Activated T-helper 17 cell treated with anti-CD3 and anti-CD28 coated beads, Interleukin-2, amount 50 U/mL, for 72 hours (primary cell): ENCODE results near the gene PPM1M. TPM values are rescaled to one million over a fixed set of nuclear protein-coding genes. Genes with fewer than 3 reads are reported as not detected.

Source experiments
- ATAC-seq: fragments of 150-1000 bp; cut with Tn5 transposase; replicated peaks from 2 replicates; pipeline ENCODE4 v1.10.0; 2021; ENCODE audit warnings: mild to moderate bottlenecking, moderate library complexity
- H3K27ac Mint-ChIP-seq: one replicate; pipeline ENCODE4 v1.8.0; 2022; ENCODE audit warnings: mixed read lengths
- H3K27me3 Mint-ChIP-seq: one replicate; pipeline ENCODE4 v1.8.0; 2022; ENCODE audit warnings: mixed read lengths
- H3K36me3 Mint-ChIP-seq: one replicate; pipeline ENCODE4 v1.8.0; 2022; ENCODE audit warnings: low read depth, mild to moderate bottlenecking, mixed read lengths
- H3K4me1 Mint-ChIP-seq: one replicate; pipeline ENCODE4 v1.8.0; 2022; ENCODE audit warnings: mixed read lengths
- H3K4me3 Mint-ChIP-seq: one replicate; pipeline ENCODE4 v1.8.0; 2022; ENCODE audit warnings: mild to moderate bottlenecking, mixed read lengths
- H3K9me3 Mint-ChIP-seq: one replicate; pipeline ENCODE4 v1.8.0; 2022; ENCODE audit warnings: mixed read lengths
- total RNA-seq, 2 donors: library from RNA; stranded (reverse); gene quantifications; one replicate each; pipeline ENCODE4 v1.2.3, GENCODE V29; 2022

Gene PPM1M, protein sequence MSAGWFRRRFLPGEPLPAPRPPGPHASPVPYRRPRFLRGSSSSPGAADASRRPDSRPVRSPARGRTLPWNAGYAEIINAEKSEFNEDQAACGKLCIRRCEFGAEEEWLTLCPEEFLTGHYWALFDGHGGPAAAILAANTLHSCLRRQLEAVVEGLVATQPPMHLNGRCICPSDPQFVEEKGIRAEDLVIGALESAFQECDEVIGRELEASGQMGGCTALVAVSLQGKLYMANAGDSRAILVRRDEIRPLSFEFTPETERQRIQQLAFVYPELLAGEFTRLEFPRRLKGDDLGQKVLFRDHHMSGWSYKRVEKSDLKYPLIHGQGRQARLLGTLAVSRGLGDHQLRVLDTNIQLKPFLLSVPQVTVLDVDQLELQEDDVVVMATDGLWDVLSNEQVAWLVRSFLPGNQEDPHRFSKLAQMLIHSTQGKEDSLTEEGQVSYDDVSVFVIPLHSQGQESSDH
- 100 to 1,000 TPM in 1 of 2 donors, 10 to 100 TPM in 1; 84.6 to 112 TPM for total RNA-seq

DNA sequence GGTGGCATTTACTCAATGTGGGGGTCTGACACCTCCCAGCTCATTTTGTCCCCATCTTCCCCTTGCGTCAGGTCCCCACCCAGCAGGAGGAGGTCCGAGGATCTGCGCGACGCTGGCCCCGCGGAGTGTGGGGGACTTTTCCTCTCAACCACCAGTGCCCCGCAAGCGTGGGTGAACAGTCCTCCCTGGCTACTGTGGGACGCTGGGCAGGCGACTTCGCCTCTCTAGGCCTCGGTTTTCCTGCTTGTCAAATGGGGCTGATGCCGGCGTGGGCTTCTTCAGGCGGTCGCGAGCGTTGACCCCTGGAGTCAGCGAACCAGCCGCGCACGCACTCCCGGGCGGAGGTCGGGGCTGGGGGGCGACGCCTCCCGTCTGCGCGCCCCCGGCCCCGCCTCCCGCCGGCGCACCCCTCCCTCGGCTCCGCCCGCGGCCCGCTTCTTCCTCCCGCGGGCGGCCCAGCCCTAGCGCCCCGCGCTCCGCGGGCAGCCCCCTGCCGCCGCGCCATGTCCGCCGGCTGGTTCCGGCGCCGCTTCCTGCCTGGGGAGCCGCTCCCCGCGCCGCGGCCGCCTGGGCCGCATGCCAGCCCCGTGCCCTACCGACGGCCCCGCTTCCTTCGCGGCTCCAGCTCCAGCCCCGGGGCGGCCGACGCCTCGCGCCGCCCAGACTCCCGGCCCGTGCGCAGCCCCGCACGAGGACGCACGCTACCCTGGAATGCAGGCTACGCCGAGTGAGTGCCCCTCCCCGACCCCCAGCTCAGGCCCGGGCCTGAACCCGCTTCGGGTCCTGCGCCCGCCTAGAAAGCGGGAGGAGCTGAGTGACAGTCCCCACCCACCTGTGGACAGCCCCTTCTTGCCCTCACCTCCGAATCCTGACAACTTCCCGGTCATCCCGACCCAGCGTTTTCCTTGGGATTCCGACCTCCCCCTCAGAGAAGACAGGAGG lies at the start of gene PPM1M:
TSS of gene PPM1M (plus strand) at position 438 of the 942 bp plus-strand sequence. CDS start at position 504, 66 bp downstream.
- Mint-ChIP-seq H3K27me3 (no peaks in the 10 kb centered on the region), H3K36me3 (peaks cover 75% of the 10 kb centered on the region), H3K27ac (peak within 1 kb of the TSS; percentile 97), H3K4me3 (peak within 1 kb of the TSS; percentile 97), H3K4me1 (peaks cover 54% of the 10 kb centered on the region), H3K9me3 (no peaks in the 10 kb centered on the region)
- ATAC-seq = peak; percentile 32

DNA sequence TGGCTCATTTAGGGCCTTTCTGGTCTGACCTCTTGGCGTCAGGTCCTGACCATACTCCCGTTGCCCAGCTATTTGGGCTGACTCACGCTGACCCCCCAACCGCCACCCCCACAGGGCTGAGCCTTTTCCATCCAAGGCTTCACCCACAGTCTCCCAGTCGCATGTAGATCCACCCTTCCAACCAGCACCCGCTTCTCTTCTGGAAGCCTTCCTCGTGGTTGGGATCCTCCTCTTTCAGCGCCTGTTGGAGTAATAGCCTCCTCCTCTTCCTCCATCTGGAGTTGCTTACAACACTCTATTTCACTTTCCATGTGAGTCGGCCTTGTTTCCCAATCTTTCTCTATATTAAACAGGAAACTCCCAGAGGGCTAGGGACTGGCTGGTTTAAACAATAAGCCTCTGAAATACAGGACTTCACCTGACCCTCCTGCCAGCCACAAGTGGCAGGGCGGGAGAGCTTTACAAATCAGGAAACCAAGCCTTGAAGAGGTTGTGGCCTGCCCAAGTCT lies 49.7 kb upstream of the PPM1M start:
- Mint-ChIP-seq H3K4me3 (no peak overlapping the region), H3K4me1 (peaks cover 30% of the 10 kb centered on the region), H3K27me3 (no peaks in the 10 kb centered on the region), H3K36me3 (peaks cover 28% of the 10 kb centered on the region), H3K9me3 (no peaks in the 10 kb centered on the region), H3K27ac (peak overlapping the region; percentile 98)
- ATAC-seq = peak; percentile 3

DNA sequence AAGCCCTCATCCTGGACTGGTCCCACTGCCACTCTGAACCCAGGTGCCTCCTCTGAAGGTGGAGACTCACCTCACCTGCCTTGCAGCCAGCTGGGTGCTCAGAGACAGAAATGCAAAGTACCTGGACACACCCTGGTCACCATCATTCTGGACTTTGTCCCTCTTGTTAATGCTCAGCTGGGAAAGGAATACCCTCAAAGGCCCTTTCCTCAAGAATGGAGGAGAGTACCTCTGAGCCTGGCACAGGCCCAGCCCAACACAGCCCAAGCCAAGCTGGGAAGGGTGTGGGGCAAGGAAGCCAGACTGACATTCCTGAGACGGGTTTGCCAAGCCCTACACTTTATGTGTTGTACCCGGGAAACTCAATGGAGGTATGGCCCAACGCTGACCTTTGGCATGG lies 48.6 kb upstream of the PPM1M start:
- H3K9me3 Mint-ChIP-seq = no peaks in the 10 kb centered on the region
- no peak for ATAC-seq
- peaks cover 39% of the 10 kb centered on the region for H3K36me3 Mint-ChIP-seq
- peaks cover 33% of the 10 kb centered on the region for H3K4me1 Mint-ChIP-seq
- peak overlapping the region; percentile 98 for H3K4me3 Mint-ChIP-seq
- no peaks in the 10 kb centered on the region for H3K27me3 Mint-ChIP-seq
- H3K27ac Mint-ChIP-seq = peak overlapping the region; percentile 98

DNA sequence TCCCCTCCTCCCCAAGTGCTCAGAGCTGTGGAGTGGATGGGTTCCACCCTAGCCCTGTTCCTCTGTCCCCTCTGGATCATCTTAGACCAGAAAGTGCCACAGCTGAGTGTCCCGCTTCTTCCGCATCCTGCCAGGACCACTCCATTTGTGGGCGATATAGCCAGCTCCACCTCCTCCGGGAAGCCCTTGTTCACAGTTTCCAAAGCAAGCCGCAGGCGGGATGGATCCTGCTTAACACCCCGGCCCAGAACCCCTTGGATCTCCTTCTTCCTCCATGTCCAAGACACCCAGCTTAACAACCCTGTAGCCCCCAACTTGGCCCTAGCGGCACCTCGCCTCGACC lies 48.1 kb upstream of the PPM1M start:
- ATAC-seq = peak; percentile 1
- H3K4me1 Mint-ChIP-seq = peaks cover 33% of the 10 kb centered on the region
- peak overlapping the region; percentile 98 for H3K4me3 Mint-ChIP-seq
- H3K27ac Mint-ChIP-seq = peak overlapping the region; percentile 98
- H3K27me3 Mint-ChIP-seq = no peaks in the 10 kb centered on the region
- H3K9me3 Mint-ChIP-seq = no peaks in the 10 kb centered on the region
- peaks cover 44% of the 10 kb centered on the region for H3K36me3 Mint-ChIP-seq

DNA sequence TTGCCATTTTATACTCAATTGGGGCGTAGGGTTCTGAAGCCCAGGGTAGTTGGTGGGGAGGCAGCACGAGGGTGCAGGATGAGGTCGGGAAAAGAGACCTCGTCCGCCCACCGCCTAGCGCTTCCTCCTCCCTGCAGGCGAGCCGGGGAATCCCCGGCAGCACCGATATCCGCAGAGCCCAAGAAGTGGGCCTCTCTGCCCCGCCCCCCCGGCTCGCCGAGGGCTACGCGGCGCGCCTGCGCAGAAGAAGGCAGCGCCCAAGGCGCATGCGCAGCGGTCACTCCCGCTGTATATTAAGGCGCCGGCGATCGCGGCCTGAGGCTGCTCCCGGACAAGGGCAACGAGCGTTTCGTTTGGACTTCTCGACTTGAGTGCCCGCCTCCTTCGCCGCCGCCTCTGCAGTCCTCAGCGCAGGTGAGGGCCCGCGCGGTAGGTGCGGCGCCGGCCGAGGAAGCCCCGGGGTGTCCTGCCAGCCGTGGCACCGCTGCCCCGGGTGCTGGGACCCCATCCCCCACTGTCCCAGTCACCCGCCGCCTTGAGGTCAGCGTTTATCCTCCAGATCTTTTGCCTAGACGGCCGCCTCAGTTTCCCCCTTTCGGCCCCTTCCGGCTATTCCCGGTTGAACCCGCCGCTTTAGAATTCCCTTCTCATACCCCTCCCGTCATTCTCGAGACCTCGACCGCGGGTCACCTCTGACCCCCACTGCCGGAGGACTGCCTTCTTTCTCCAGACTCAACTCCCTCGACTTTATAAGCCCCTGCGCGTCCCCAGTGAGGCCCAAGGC lies 47.5 kb upstream of the PPM1M start, which contains the start of gene ALAS1:
TSS of gene ALAS1 (plus strand) at position 319 of the 784 bp plus-strand sequence. CDS start 1,082 bp downstream, outside the sequence.
- peak within 1 kb of the TSS; percentile 98 for H3K27ac Mint-ChIP-seq
- H3K36me3 Mint-ChIP-seq = peaks cover 50% of the 10 kb centered on the region
- no peaks in the 10 kb centered on the region for H3K27me3 Mint-ChIP-seq
- no peaks in the 10 kb centered on the region for H3K9me3 Mint-ChIP-seq
- peak within 1 kb of the TSS; percentile 98 for H3K4me3 Mint-ChIP-seq
- H3K4me1 Mint-ChIP-seq = peaks cover 33% of the 10 kb centered on the region
- ATAC-seq = peak; percentile 93

DNA sequence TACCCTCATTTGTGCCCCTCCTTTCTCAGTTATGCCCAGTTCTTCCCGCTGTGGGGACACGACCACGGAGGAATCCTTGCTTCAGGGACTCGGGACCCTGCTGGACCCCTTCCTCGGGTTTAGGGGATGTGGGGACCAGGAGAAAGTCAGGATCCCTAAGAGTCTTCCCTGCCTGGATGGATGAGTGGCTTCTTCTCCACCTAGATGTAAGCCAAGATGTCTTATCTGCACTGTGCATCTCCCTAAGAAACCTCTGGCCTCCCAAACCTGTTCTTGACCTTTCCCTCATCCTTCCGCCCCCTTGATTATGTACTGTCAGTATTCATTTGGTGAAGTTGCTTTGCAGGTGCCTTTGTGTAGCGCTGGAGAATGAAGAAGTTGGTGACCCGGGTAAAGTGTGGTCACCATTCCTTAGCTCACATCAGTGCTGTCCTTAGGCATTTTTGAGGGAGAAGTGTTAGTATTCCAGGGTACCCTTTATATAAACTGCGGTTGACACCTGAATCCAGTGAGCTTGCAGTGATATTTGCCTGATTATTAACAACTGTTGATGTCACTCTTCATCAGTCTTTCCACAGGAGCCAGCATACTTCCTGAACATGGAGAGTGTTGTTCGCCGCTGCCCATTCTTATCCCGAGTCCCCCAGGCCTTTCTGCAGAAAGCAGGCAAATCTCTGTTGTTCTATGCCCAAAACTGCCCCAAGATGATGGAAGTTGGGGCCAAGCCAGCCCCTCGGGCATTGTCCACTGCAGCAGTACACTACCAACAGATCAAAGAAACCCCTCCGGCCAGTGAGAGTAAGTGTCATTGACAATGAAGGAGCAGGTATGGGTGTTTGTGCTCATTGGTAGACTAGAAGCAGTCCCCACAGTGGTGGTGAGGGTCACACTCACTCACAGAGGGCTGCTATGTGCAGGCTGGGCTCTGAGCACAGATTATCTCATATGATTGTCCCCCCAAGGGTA lies 46.6 kb upstream of the PPM1M start:
- ATAC-seq = no peak
- H3K4me1 Mint-ChIP-seq = peaks cover 33% of the 10 kb centered on the region
- no peaks in the 10 kb centered on the region for H3K9me3 Mint-ChIP-seq
- H3K36me3 Mint-ChIP-seq = peaks cover 59% of the 10 kb centered on the region
- peak overlapping the region; percentile 98 for H3K4me3 Mint-ChIP-seq
- peak overlapping the region; percentile 98 for H3K27ac Mint-ChIP-seq
- no peaks in the 10 kb centered on the region for H3K27me3 Mint-ChIP-seq

DNA sequence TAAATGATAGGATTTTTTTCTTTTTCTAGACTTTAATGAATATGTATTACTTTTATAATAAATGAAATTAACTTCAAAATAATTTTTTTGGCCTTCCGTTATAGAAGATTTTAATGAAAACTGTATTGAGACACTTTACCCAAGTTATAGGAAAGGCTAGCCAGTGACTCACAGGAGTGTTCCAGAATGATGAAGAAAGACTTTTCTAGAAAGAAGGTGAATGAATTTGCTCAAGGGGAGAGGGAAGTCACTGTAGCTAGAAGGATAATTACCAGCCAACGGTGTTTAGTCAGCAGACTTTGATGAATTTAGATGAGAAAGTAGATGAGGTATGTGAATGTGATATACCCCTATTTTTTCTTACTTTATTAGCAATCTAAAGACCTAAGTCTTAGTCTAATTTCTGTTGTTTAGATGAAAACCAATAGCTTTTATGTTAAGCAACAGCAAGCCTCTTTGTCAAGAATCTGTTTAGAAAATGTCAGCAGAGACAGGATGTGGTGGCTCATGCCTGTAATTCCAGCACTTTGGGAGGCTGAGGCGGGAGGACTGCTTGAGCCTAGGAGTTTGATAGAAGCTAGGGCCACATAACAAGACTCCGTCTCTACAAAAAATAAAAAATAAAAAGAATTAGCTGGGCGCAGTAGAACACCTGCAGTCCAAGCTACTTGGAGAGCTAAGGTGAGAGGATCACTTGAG lies 44.4 kb upstream of the PPM1M start:
- H3K4me1 Mint-ChIP-seq = peaks cover 46% of the 10 kb centered on the region
- peak overlapping the region; percentile 41 for H3K27ac Mint-ChIP-seq
- no peak for ATAC-seq
- H3K4me3 Mint-ChIP-seq = no peak overlapping the region
- H3K27me3 Mint-ChIP-seq = no peaks in the 10 kb centered on the region
- no peaks in the 10 kb centered on the region for H3K9me3 Mint-ChIP-seq
- peaks cover 81% of the 10 kb centered on the region for H3K36me3 Mint-ChIP-seq

DNA sequence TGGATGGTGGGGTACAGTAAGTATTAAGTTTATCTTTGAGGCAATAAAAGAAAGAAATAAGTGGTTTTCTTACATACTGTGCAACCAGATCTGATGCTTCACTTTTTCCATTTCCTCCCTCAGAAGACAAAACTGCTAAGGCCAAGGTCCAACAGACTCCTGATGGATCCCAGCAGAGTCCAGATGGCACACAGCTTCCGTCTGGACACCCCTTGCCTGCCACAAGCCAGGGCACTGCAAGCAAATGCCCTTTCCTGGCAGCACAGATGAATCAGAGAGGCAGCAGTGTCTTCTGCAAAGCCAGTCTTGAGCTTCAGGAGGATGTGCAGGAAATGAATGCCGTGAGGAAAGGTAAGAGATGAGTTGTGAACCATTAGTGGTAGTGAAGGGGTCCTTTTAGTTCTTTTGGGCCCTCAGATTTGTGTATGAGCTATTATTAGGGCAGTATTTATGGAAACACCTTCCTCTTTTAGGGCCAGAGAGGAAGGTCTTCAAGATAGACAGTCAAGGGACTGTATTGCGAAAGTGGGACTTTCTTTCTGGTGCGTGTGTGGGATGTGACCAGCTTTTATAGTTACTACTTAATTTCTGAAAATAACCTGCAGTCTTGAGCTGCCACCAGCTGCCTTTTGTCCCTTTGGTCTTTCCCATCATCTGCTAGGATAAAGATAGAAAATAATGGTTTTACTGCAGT lies 43.0 kb upstream of the PPM1M start:
- ATAC-seq = no peak
- Mint-ChIP-seq H3K4me3 (no peak overlapping the region), H3K27ac (peak overlapping the region; percentile 41), H3K27me3 (no peaks in the 10 kb centered on the region), H3K36me3 (peaks cover 95% of the 10 kb centered on the region), H3K4me1 (peaks cover 42% of the 10 kb centered on the region), H3K9me3 (no peaks in the 10 kb centered on the region)

DNA sequence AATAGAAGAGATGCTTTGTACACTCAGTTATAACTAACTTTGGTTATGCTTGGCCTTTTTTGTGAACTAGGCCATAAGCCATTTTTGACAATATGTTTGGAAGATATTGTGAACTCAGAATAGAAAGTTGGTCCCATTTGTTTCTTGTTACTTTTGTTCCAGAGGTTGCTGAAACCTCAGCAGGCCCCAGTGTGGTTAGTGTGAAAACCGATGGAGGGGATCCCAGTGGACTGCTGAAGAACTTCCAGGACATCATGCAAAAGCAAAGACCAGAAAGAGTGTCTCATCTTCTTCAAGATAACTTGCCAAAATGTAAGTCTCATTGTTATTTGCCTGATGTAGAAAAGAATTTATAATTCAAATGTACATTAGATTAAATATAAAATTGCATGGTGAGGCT lies 41.9 kb upstream of the PPM1M start:
- Mint-ChIP-seq H3K9me3 (no peaks in the 10 kb centered on the region), H3K36me3 (peaks cover 100% of the 10 kb centered on the region), H3K4me3 (no peak overlapping the region), H3K4me1 (peaks cover 38% of the 10 kb centered on the region), H3K27me3 (no peaks in the 10 kb centered on the region), H3K27ac (peak overlapping the region; percentile 28)
- ATAC-seq = no peak

DNA sequence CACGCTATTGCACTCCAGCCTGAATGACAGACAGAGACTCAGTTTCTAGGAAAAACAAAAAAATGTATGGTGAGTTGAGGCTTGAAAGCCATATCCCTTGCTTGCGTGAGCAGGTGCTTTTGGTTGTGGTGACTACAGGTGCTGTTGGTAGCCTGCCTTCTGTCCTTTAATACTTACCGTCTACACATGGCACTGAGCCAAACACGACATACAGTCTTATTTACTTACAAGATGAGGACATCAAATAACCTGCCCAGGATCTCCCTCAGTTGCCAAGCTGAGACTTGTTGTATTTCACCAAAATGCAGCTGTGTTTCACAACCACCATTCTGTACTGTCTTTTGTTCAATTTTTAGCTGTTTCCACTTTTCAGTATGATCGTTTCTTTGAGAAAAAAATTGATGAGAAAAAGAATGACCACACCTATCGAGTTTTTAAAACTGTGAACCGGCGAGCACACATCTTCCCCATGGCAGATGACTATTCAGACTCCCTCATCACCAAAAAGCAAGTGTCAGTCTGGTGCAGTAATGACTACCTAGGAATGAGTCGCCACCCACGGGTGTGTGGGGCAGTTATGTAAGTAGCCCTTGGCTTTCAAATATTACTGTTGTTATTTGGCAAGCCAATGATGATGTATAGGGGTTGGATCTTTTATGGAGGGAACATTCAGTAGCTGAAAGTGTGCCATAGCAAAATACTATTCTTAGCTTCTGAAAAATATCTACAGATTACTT lies 41.1 kb upstream of the PPM1M start:
- no peaks in the 10 kb centered on the region for H3K9me3 Mint-ChIP-seq
- peaks cover 100% of the 10 kb centered on the region for H3K36me3 Mint-ChIP-seq
- peaks cover 32% of the 10 kb centered on the region for H3K4me1 Mint-ChIP-seq
- peak overlapping the region; percentile 73 for H3K27ac Mint-ChIP-seq
- peak overlapping the region; percentile 26 for H3K4me3 Mint-ChIP-seq
- peak; percentile 88 for ATAC-seq
- H3K27me3 Mint-ChIP-seq = no peaks in the 10 kb centered on the region

DNA sequence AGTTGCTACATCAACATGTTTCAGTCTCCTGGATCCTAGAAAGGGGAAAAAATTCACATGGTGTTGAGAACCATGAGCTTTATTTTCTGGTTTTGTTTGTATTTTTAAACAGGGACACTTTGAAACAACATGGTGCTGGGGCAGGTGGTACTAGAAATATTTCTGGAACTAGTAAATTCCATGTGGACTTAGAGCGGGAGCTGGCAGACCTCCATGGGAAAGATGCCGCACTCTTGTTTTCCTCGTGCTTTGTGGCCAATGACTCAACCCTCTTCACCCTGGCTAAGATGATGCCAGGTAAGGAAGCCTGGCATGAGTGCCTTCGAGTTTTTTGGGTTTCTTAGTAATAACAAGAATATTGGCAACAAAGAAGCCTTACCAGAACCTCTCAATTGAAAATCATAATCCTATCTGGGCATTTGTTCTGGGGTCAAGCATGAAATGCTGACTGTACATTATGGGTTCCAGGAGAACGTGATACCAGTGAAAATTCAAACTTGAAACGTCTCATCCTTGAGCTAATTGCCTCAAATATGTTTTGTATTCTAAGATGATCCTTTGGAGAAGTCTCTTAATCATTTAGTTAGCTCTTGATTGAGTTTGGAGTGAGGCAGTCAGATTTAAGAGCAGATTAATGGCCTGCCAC lies 39.7 kb upstream of the PPM1M start:
- Mint-ChIP-seq H3K4me3 (no peak overlapping the region), H3K4me1 (peaks cover 25% of the 10 kb centered on the region), H3K27me3 (no peaks in the 10 kb centered on the region), H3K36me3 (peaks cover 100% of the 10 kb centered on the region), H3K9me3 (no peaks in the 10 kb centered on the region), H3K27ac (peak overlapping the region; percentile 30)
- no peak for ATAC-seq
